T-cell (primary cell): Measurements from ENCODE around the gene ENDOD1. TPM values are rescaled to one million over a fixed set of nuclear protein-coding genes. Genes with fewer than 3 reads are reported as not detected.

ENCODE experiments used
- ATAC-seq, 4 experiments: fragments of 200-7000 bp in 3 of 4; fragments of 150-1000 bp in 1 of 4; cut with Tn5 transposase; replicated peaks in 1 of 4; 1 replicate in 3 of 4; 2 replicates in 1 of 4; pipeline ENCODE4 v1.10.0; 2021; ENCODE audit warnings: moderate library complexity in 3 of 4, mild to moderate bottlenecking in 2 of 4, moderate number of reproducible peaks in 1 of 4
- CTCF ChIA-PET, 2 donors: fragments of 300-600 bp; sonication (Branson Sonifier 250); formaldehyde crosslinking; loops; one replicate each; lab custom pipeline; 2022; ENCODE audit warnings: antibody characterized with exemption in 2 of 2; lab: Charles Lee
- POLR2A ChIA-PET, 2 donors: fragments of 300-600 bp; sonication (Branson Sonifier 250); formaldehyde crosslinking; loops; one replicate each; lab custom pipeline; 2022; ENCODE audit warnings: antibody characterized with exemption in 2 of 2; lab: Charles Lee
- DNase-seq, 35 experiments: peaks; one replicate each; pipeline versions ENCODE4 v3.0.0 to v3.0.0-alpha.2; 2013 to 2023
- H3K27ac ChIP-seq: one replicate; pipeline ENCODE4 v1.5.1; 2013; ENCODE audit warnings: low read length
- H3K27me3 ChIP-seq, 2 experiments: replicated peaks in 1 of 2; 1 replicate in 1 of 2; 2 replicates in 1 of 2; pipeline versions ENCODE4 v1.6.1 to v1.7.0; 2013; ENCODE audit warnings: low read length in 1 of 2, mixed read lengths in 1 of 2; ENCODE audit not compliant: control insufficient read depth in 2 of 2, insufficient read depth in 2 of 2; ENCODE audit errors: extremely low read depth in 1 of 2
- H3K36me3 ChIP-seq, 2 donors: 1 replicate in 1 of 2; 2 replicates in 1 of 2; pipeline versions ENCODE4 v1.6.1 to v1.7.0; 2013; ENCODE audit warnings: low read length in 1 of 2; ENCODE audit not compliant: control insufficient read depth in 2 of 2, insufficient read depth in 1 of 2; ENCODE audit errors: extremely low read depth in 1 of 2
- H3K4me1 ChIP-seq, 2 experiments: 1 replicate in 1 of 2; 2 replicates in 1 of 2; pipeline versions ENCODE4 v1.6.1 to v1.7.0; 2013; ENCODE audit warnings: low read length in 2 of 2, mixed read lengths in 1 of 2; ENCODE audit not compliant: insufficient read depth in 2 of 2, control insufficient read depth in 1 of 2; ENCODE audit errors: extremely low read depth in 1 of 2
- H3K4me3 ChIP-seq, 2 donors: 1 replicate in 1 of 2; 2 replicates in 1 of 2; pipeline versions ENCODE4 v1.5.1 to v1.7.0; 2013; ENCODE audit warnings: mild to moderate bottlenecking in 2 of 2, low read length in 1 of 2, moderate library complexity in 1 of 2; ENCODE audit not compliant: control insufficient read depth in 1 of 2; ENCODE audit errors: extremely low read depth in 1 of 2
- H3K9me3 ChIP-seq: 2 replicates; pipeline ENCODE4 v1.7.0; 2013
- H3K27ac Mint-ChIP-seq, 2 donors: one replicate each; pipeline ENCODE4 v1.8.0; 2020 to 2021; ENCODE audit warnings: mild to moderate bottlenecking in 2 of 2, mixed read lengths in 2 of 2
- H3K27me3 Mint-ChIP-seq, 2 donors: one replicate each; pipeline ENCODE4 v1.8.0; 2021 to 2022; ENCODE audit warnings: mixed read lengths in 2 of 2
- H3K36me3 Mint-ChIP-seq: one replicate; pipeline ENCODE4 v1.8.0; 2021; ENCODE audit warnings: mixed read lengths
- H3K4me1 Mint-ChIP-seq, 3 donors: one replicate each; pipeline ENCODE4 v1.8.0; 2020 to 2022; ENCODE audit warnings: mixed read lengths in 3 of 3, mild to moderate bottlenecking in 1 of 3
- H3K4me3 Mint-ChIP-seq, 3 donors: one replicate each; pipeline ENCODE4 v1.8.0; 2020 to 2022; ENCODE audit warnings: mild to moderate bottlenecking in 3 of 3, mixed read lengths in 3 of 3, moderate library complexity in 3 of 3
- H3K9me3 Mint-ChIP-seq, 3 donors: one replicate each; pipeline ENCODE4 v1.8.0; 2020 to 2022; ENCODE audit warnings: mixed read lengths in 3 of 3
- WGBS: methylation state at CpG from one replicate; pipeline ENCODE4 v1.1.5; 2013; ENCODE audit warnings: missing lambda C conversion rate; ENCODE audit not compliant: insufficient coverage; 5-methylcytosine and 5-hydroxymethylcytosine counted together
- total RNA-seq, 35 experiments: library from RNA in 6 of 35; stranded (reverse) in 6 of 35; fragments of 120-200 nt in 1 of 35; gene quantifications; one replicate each; pipeline versions ENCODE4 v1.2.1 to v1.2.4 and lab custom pipeline; 2013 to 2026

Gene ENDOD1
- total RNA-seq, 5 donors from 2014 or later (not counting 1 experiment from before 2014, with no cell fraction given): 7.4 to 13.1 (median 9.8) TPM

DNA sequence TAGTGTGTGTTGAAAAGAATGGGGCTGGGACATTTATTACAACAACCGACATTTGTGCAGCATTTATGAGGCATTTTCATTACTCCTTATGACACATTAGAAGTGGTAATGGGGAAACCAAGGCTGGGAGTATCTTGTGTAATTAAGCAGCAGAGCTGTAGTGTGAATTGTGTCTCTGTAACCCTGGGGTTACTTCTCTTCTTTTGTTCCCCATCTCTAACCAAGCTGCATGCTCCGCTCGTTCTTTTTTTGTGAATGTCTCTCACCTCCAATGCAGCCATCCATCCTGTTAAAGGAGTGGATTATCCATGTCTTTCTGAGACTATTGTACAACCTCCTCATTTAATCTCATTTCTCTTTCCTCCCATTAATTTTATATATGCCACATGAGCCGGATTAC is 65.7 kb downstream of the ENDOD1 start:
- no peak overlapping the region for H3K27ac ChIP-seq
- H3K4me1 ChIP-seq: peaks cover 11 to 52% of the 10 kb centered on the region in 2 experiments
- H3K9me3 Mint-ChIP-seq: no peaks in the 10 kb centered on the region
- no peak for ATAC-seq
- H3K4me1 Mint-ChIP-seq: peaks cover 50 to 61% (median 51%) of the 10 kb centered on the region in 3 donors
- ChIA-PET CTCF (interaction anchor here (0.6 to 9.0 kb wide), 21 partner anchors 9 to 1120 kb away, joined by 3 to 179 read pairs (median 5); partner anchors contain the start of genes FAM76B (in 1 of the 2), SESN3 (in 1 of the 2) and SRSF8 (in 1 of the 2)), POLR2A (interaction anchor here in 1 of 2 donors (0.6 kb wide), 1 partner anchor 74 kb away, joined by 3 read pairs; no protein-coding TSS in a partner anchor)
- no peak overlapping the region for H3K4me3 Mint-ChIP-seq
- no peaks in the 10 kb centered on the region for H3K27me3 Mint-ChIP-seq
- no peak for DNase-seq
- no peaks in the 10 kb centered on the region for H3K36me3 ChIP-seq
- no peaks in the 10 kb centered on the region for H3K9me3 ChIP-seq
- peak overlapping the region in 1 of 2 donors; percentile 57 for H3K27ac Mint-ChIP-seq
- no CpG with 5 or more reads among the region's 4 CpGs for WGBS
- peaks cover 0 to 5% of the 10 kb centered on the region in 2 experiments for H3K27me3 ChIP-seq
- H3K4me3 ChIP-seq: no peak overlapping the region
- H3K36me3 Mint-ChIP-seq: peaks cover 11% of the 10 kb centered on the region

DNA sequence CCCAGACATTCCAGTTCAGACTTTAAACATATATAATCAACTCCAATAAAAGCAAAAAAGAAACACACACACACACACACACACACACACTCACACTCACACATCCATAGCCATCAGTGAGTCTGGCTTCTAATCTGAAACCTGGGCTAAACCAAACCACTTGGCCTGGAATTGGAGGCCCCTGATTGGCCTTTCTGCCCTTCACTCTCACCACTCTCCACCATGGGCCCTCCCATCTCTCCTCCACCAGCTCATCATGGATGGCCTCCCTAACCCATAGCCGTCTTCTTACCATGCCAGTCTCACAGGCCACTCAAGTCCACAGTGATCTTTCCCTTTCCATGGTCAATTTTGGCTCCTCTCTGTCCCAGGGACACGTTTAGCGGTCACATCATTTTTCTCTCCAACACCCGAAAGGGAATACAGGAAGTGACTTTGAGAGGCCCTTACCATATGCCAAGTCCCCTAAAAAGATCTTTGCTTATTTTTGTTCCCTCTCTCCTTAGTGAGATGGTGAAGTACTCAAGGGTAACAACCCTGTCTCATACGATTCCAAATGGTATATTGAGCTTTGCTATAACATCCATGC is 66.6 kb downstream of the ENDOD1 start:
- Histone ChIP-seq H3K4me1 (peaks cover 11 to 44% of the 10 kb centered on the region in 2 experiments), H3K9me3 (no peaks in the 10 kb centered on the region), H3K27me3 (no peaks in the 10 kb centered on the region), H3K4me3 (no peak overlapping the region), H3K36me3 (no peaks in the 10 kb centered on the region), H3K27ac (no peak overlapping the region)
- Mint-ChIP-seq H3K27me3 (no peaks in the 10 kb centered on the region), H3K36me3 (peaks cover 12% of the 10 kb centered on the region), H3K4me1 (peaks cover 51 to 60% (median 53%) of the 10 kb centered on the region in 3 donors), H3K9me3 (no peaks in the 10 kb centered on the region), H3K27ac (peak overlapping the region; percentile 4 to 14), H3K4me3 (no peak overlapping the region)
- POLR2A ChIA-PET: interaction anchor here in 1 of 2 donors (0.6 kb wide), 1 partner anchor 10 kb away, joined by 3 read pairs; no protein-coding TSS in a partner anchor
- DNase-seq: no peak
- ATAC-seq: no peak
- WGBS: 100% methylated on average over 3 of the region's 5 CpGs
- CTCF ChIA-PET: interaction anchor here (0.6 to 9.0 kb wide), 8 partner anchors 8 to 640 kb away, joined by 3 to 179 read pairs (median 6); partner anchors contain the start of gene SESN3 (in 1 of the 2)

DNA sequence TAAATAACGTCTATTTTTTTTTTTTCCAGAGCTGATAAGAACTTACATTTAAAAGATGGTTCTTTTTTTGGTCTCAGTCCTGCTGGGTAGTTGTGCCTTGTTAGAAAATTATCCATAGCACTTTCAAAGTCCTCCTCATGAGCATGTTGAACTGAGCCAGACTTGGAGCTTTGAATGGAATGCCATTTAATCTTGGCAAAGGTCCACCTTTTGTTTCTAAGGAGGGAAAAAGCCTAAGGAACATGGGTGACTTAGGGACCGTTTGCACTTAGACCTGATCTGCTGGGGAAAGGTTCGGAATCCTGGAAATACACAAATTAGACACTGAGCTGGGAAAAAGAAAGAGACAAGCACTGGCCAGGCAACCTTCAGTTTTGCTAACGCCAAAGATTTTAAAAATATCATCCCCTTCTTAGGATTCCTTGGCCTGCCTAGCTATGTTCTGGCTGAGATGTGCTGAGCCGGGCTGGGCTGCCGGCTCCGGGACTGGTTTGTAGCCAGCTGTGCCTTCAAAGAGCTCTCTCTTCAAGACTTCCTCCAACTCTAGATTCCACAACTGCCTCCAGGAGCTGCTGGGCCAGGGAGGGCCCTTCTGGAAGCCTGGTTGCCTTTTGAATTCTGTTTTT is 67.4 kb downstream of the ENDOD1 start:
- ATAC-seq (no peak), DNase-seq (no peak)
- Histone ChIP-seq H3K27me3 (no peaks in the 10 kb centered on the region), H3K4me3 (no peak overlapping the region), H3K27ac (no peak overlapping the region), H3K9me3 (no peaks in the 10 kb centered on the region), H3K36me3 (no peaks in the 10 kb centered on the region), H3K4me1 (peaks cover 9 to 37% of the 10 kb centered on the region in 2 experiments)
- 91% methylated on average over 5 of the region's 7 CpGs for WGBS
- peaks cover 17% of the 10 kb centered on the region for H3K36me3 Mint-ChIP-seq
- peaks cover 43 to 58% (median 52%) of the 10 kb centered on the region in 3 donors for H3K4me1 Mint-ChIP-seq
- no peak overlapping the region for H3K4me3 Mint-ChIP-seq
- peak overlapping the region; percentile 79 to 85 for H3K27ac Mint-ChIP-seq
- H3K9me3 Mint-ChIP-seq: no peaks in the 10 kb centered on the region
- ChIA-PET POLR2A (interaction anchor here in 1 of 2 donors (0.6 kb wide), 2 partner anchors 9 to 329 kb away, joined by 3 to 5 read pairs; no protein-coding TSS in a partner anchor), CTCF (interaction anchor here (0.6 to 9.0 kb wide), 12 partner anchors 42 to 641 kb away, joined by 3 to 179 read pairs (median 4); partner anchors contain the start of gene SESN3 (in 1 of the 2))
- H3K27me3 Mint-ChIP-seq: no peaks in the 10 kb centered on the region

DNA sequence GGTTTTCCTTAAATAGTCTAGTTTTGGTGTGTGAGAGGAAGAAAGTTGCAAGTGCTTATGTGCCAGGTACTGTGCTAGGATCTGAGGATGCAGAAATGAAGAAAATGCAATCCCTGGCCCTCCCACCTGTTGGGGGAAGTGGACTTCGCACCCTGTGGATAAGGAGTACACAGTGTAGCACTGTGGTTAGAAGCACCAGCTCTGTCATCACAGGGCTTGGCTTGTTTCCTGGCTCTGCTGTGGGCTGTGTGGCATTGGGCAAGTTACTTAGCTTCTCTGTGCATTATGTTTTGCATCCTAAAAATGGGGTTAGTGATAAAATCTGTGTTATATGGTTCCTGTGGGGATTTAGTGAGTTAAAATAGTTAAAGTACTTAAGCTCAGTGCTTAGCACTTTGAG is 68.2 kb downstream of the ENDOD1 start:
- H3K9me3 Mint-ChIP-seq: no peaks in the 10 kb centered on the region
- peak in 1 of 4 experiments; percentile 20 for ATAC-seq

DNA sequence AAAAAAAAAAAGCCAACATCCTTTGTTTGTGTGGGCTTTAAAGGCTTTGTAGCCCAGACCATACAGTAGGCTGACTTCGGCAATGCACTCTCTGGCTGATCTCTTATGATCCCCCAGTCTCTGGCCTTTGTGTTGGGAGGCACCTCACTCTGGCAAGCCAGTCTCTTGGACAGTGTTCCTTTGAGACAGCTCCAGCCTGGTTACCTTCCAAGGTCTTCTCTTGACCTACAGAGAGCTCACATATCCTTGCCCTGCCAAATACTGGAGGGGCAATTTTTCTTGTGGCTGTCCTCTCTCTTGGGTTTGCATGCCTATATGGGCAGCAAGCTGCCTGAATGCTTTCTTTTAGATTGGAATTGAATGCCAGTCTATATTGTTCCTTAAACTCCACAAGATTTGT is 71.6 kb downstream of the ENDOD1 start:
- Mint-ChIP-seq H3K36me3 (peaks cover 20% of the 10 kb centered on the region), H3K9me3 (no peaks in the 10 kb centered on the region), H3K4me1 (peaks cover 30 to 53% (median 46%) of the 10 kb centered on the region in 3 donors), H3K27ac (peak overlapping the region in 1 of 2 donors; percentile 54), H3K4me3 (no peak overlapping the region), H3K27me3 (no peaks in the 10 kb centered on the region)
- CTCF ChIA-PET: interaction anchor here (0.6 to 0.7 kb wide), 3 partner anchors 183 to 354 kb away, joined by 3 read pairs; no protein-coding TSS in a partner anchor
- POLR2A ChIA-PET: no interaction called here
- Histone ChIP-seq H3K27me3 (no peaks in the 10 kb centered on the region), H3K36me3 (no peaks in the 10 kb centered on the region), H3K27ac (no peak overlapping the region), H3K9me3 (no peaks in the 10 kb centered on the region), H3K4me3 (no peak overlapping the region), H3K4me1 (peaks cover 0 to 13% of the 10 kb centered on the region in 2 experiments)
- WGBS: 83% methylated on average over 1 of the region's 1 CpG
- DNase-seq (no peak), ATAC-seq (no peak)

More for the DNA sequence above, 68.2 kb downstream of the ENDOD1 start:
- H3K4me1 Mint-ChIP-seq: peaks cover 37 to 55% (median 48%) of the 10 kb centered on the region in 3 donors
- H3K27ac Mint-ChIP-seq: peak overlapping the region; percentile 79 to 85
- H3K4me3 Mint-ChIP-seq: no peak overlapping the region
- H3K27me3 ChIP-seq: no peaks in the 10 kb centered on the region
- H3K4me3 ChIP-seq: no peak overlapping the region
- H3K9me3 ChIP-seq: no peaks in the 10 kb centered on the region
- WGBS: no CpG with 5 or more reads among the region's 1 CpG
- CTCF ChIA-PET: interaction anchor here (0.5 to 9.0 kb wide), 4 partner anchors 230 to 1234 kb away, joined by 3 to 179 read pairs (median 10); no protein-coding TSS in a partner anchor
- peaks cover 9 to 29% of the 10 kb centered on the region in 2 experiments for H3K4me1 ChIP-seq
- peaks cover 17% of the 10 kb centered on the region for H3K36me3 Mint-ChIP-seq
- H3K27ac ChIP-seq: no peak overlapping the region
- POLR2A ChIA-PET: no interaction called here
- peak in 1 of 35 experiments; percentile 28 for DNase-seq
- no peaks in the 10 kb centered on the region for H3K27me3 Mint-ChIP-seq
- no peaks in the 10 kb centered on the region for H3K36me3 ChIP-seq

DNA sequence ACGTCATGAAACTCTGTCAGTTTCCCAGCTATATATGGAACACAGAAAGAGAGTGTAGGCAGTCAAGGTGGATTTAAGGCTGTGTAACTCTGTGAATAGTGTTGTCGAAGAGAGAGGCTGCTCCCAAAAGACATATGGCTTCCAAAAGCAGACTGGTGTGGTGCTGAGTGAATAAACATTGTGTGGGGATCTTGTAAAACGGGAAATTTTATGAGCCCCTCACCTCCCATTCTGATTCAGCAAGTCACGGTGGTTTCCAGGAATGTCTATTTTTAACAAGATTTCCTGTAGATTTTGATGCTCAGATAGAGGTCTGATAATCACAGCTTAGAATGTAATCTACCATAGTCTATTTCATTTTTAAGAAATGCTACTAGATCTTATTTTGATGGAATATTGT is 73.5 kb downstream of the ENDOD1 start:
- Histone ChIP-seq H3K27me3 (no peaks in the 10 kb centered on the region), H3K9me3 (no peaks in the 10 kb centered on the region), H3K4me1 (peaks cover 0 to 8% of the 10 kb centered on the region in 2 experiments), H3K4me3 (no peak overlapping the region), H3K36me3 (peaks cover 0 to 3% of the 10 kb centered on the region in 2 donors), H3K27ac (no peak overlapping the region)
- Mint-ChIP-seq H3K36me3 (peaks cover 17% of the 10 kb centered on the region), H3K4me3 (no peak overlapping the region), H3K27me3 (no peaks in the 10 kb centered on the region), H3K9me3 (no peaks in the 10 kb centered on the region), H3K4me1 (peaks cover 18 to 41% (median 36%) of the 10 kb centered on the region in 3 donors), H3K27ac (peak overlapping the region; percentile 46 to 66)
- CTCF ChIA-PET: interaction anchor here (1.0 to 1.4 kb wide), 2 partner anchors 11 to 39 kb away, joined by 3 to 5 read pairs; no protein-coding TSS in a partner anchor
- POLR2A ChIA-PET: interaction anchor here in 1 of 2 donors (0.6 kb wide), 1 partner anchor 637 kb away, joined by 3 read pairs; no protein-coding TSS in a partner anchor
- ATAC-seq (no peak), DNase-seq (no peak)
- WGBS: 40% methylated on average over 1 of the region's 4 CpGs
